LNCAP (cell line): ENCODE results near the gene AP3M1.

ENCODE experiments used
- CTCF ChIP-seq: fragments of 450-650 bp; IDR thresholded peaks from 2 replicates; pipeline ENCODE4 v1.5.1; 2017; ENCODE audit warnings: mild to moderate bottlenecking

Gene AP3M1

DNA sequence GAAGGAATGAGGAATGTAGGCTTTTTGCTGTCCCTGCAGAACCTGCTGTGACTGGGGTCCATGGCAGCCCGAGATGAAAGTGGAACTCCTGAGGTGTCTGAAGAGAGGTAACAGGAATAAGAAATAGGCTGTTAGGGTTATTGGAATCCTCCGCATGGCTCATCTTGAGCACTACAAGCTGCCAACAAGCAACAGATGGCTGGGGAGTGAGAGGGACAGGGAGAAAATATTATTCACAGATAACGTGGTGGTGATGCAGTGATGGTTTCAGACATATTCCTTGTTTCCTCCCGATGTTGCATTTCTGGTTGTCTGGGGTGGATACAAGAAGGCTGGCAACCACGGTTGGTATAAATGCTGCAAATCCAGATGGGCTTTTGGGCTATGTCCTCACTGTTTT lies 46.1 kb downstream of the AP3M1 start:
- no peak for TF ChIP-seq CTCF

DNA sequence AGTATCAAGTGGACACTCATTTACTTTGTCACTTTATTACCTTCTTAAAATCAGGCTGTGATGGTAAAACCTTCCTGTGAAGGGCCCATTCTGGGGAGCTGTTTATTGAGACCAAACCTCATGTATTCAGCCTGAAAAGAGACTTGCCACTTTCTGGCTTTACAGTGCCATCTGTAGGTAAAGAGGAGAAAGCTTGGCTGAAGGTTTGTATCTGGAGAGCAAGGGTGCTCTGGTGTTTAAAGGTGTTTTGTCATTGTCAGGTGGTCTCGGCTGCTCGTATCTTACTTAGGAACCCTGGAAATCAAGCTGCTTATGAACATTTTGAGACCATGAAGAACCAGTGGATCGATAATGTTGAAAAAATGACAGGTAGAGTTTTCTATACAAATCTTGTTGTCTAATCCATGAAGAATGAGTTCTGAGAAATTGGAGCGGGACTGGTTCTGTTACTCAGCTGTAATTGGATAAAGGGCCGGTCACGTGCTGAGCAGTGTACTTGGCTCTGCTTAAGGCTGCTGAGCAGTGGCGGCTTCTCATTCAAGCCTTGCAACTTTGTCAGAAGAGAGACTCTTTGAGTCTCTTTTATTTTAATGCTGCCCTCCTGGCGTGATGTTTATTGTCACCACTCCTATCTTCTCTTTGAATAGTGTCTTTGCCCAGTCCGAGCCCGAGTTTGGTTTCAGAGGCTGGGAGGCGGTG lies 46.9 kb downstream of the AP3M1 start:
- peak; percentile 45; the same call in 1 of the 2 replicates for TF ChIP-seq CTCF

DNA sequence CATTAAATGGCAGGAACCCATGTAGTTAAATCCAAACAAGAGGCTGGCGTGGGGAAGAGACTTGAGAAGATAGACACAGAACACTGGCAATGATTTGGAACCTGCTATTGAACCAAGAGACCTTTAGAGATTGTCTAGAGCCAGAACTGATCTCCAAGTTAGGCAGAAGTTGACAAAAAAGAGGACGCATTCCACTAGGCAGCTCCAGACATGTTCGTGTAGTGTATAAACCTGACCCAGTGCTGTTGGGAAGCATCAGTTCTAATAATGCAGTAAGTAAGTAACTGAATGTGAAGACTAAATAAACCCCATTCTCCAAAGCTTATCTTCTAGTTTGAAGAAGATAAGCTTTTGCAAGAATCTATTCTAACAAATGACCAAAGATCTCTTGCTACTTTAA lies 50.8 kb downstream of the AP3M1 start:
- TF ChIP-seq CTCF, result no peak

GRCh38 chr10:74099420-74099819 lies 51.2 kb downstream of the AP3M1 start:
- TF ChIP-seq CTCF, result no peak

DNA sequence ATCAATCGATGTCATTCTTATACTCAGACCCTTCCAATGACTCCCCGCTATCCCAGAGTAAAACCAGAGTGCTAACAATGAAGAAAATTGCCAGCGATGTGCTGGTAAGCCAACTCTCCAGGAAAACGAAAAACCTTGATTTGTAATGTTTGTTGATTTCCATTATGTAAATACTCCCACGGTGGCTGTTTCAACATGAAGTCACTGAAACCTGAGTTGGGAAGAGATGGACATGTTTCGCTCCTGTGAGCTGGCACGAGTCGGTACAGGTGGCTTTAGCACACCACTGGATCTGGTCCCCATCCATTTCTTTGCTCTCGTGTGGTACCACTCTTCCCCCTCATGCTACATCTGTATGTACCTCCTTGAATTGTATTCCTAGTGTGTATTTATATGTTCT lies 52.9 kb downstream of the AP3M1 start:
- TF ChIP-seq CTCF, result no peak

- TF ChIP-seq CTCF, result no peak
Measured at GRCh38 chr10:74096777-74097176, 53.9 kb downstream of the AP3M1 start.

DNA sequence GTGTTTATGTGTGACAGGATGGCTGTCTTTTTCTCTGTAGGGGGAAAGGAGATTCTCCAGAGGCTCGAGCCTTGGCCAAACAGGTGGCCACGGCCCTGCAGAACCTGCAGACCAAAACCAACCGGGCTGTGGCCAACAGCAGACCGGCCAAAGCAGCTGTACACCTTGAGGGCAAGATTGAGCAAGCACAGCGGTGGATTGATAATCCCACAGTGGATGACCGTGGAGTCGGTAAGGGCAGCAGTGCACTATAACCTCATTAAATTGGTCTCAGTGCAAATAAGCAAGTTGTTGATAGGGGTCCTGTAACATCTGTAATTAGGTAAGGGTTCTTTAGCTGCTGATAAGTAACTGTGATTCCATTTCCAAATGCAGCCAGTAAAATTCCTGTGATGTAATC lies 56.4 kb downstream of the AP3M1 start:
- TF ChIP-seq CTCF, result no peak
